ENCODE results near the gene MAGI3. TPM values are rescaled to one million over a fixed set of nuclear protein-coding genes. Genes with fewer than 3 reads are reported as not detected.
"Not testable (repeated sequence)": the region's sequence is repeated elsewhere in the genome, so short reads cannot be mapped to it uniquely, and the experiment has no call there.

MAGI3 gene
- total and polyA plus RNA-seq, 9 donors: 5.3 to 20.8 (median 15.4) TPM

GRCh38 chr1:113405573-113405972 lies 15.3 kb downstream of the MAGI3 start:
- no peaks in the 10 kb centered on the region for H3K27me3 ChIP-seq
- no peak for DNase-seq
- H3K4me1 ChIP-seq (ENCODE audit: insufficient read depth): no peaks in the 10 kb centered on the region
- WGBS, 3 donors: 55 to 67% (median 58%) methylated on average over 2 of the region's 2 CpGs
- no peaks in the 10 kb centered on the region for H3K9me3 ChIP-seq
- H3K36me3 ChIP-seq: no peaks in the 10 kb centered on the region
- no peak overlapping the region for H3K27ac ChIP-seq
- TF ChIP-seq CTCF (IDR thresholded peaks at IDR 0.05): no peak
- no peak for TF ChIP-seq POLR2A (IDR thresholded peaks at IDR 0.05)
- no peak for TF ChIP-seq EP300 (IDR thresholded peaks at IDR 0.05)
- intact Hi-C loops (cut with DNase I): no loop called here
- no peak overlapping the region for H3K4me3 ChIP-seq

- H3K9me3 ChIP-seq; H3K4me1 ChIP-seq (ENCODE audit: insufficient read depth); H3K4me3 ChIP-seq; DNase-seq; H3K36me3 ChIP-seq; H3K27me3 ChIP-seq; H3K27ac ChIP-seq; intact Hi-C loops (cut with DNase I): not testable (repeated sequence)
- 85 to 92% (median 90%) methylated on average over 4 of the region's 4 CpGs for WGBS, 3 donors
Measured at GRCh38 chr1:113406149-113406548, 15.8 kb downstream of the MAGI3 start.

GRCh38 chr1:113409363-113409762 lies 19.0 kb downstream of the MAGI3 start:
- Histone ChIP-seq H3K27ac (no peak overlapping the region), H3K9me3 (no peaks in the 10 kb centered on the region), H3K36me3 (no peaks in the 10 kb centered on the region), H3K4me1 (ENCODE audit: insufficient read depth) (no peaks in the 10 kb centered on the region), H3K27me3 (no peaks in the 10 kb centered on the region), H3K4me3 (no peak overlapping the region)
- intact Hi-C loops (cut with DNase I): no loop called here
- no peak for DNase-seq
- TF ChIP-seq CTCF (IDR thresholded peaks at IDR 0.05): no peak
- no peak for TF ChIP-seq EP300 (IDR thresholded peaks at IDR 0.05)
- no peak for TF ChIP-seq POLR2A (IDR thresholded peaks at IDR 0.05)

GRCh38 chr1:113412020-113412419 lies 21.7 kb downstream of the MAGI3 start:
- H3K4me1 ChIP-seq (ENCODE audit: insufficient read depth); H3K9me3 ChIP-seq; H3K36me3 ChIP-seq; H3K27me3 ChIP-seq; H3K4me3 ChIP-seq; DNase-seq; intact Hi-C loops (cut with DNase I); H3K27ac ChIP-seq: not testable (repeated sequence)
- WGBS, 3 donors: 98 to 99% (median 99%) methylated on average over 4 of the region's 4 CpGs

GRCh38 chr1:113415310-113416070 lies 25.2 kb downstream of the MAGI3 start:
- H3K27ac ChIP-seq: no peak overlapping the region
- no peaks in the 10 kb centered on the region for H3K27me3 ChIP-seq
- H3K4me1 ChIP-seq (ENCODE audit: insufficient read depth): no peaks in the 10 kb centered on the region
- H3K4me3 ChIP-seq: no peak overlapping the region
- no peak for TF ChIP-seq CTCF (IDR thresholded peaks at IDR 0.05)
- no peak for TF ChIP-seq POLR2A (IDR thresholded peaks at IDR 0.05)
- no peak for TF ChIP-seq EP300 (IDR thresholded peaks at IDR 0.05)
- WGBS, 3 donors: 54 to 68% (median 57%) methylated on average over 6 of the region's 6 CpGs
- H3K36me3 ChIP-seq: no peaks in the 10 kb centered on the region
- no peak for DNase-seq
- intact Hi-C loops (cut with DNase I): no loop called here
- H3K9me3 ChIP-seq: no peaks in the 10 kb centered on the region

- intact Hi-C loops (cut with DNase I); H3K36me3 ChIP-seq: not testable (repeated sequence)
Measured at GRCh38 chr1:113416071-113416470, 25.8 kb downstream of the MAGI3 start.

More at GRCh38 chr1:113416071-113416470, 25.8 kb downstream of the MAGI3 start:
- not testable (repeated sequence) for H3K9me3 ChIP-seq; H3K4me1 ChIP-seq (ENCODE audit: insufficient read depth); DNase-seq; H3K27me3 ChIP-seq; H3K4me3 ChIP-seq; H3K27ac ChIP-seq
